Skeletal muscle satellite cell (primary cell): Measurements from ENCODE around the gene HDAC10.

Experiments used
- H3K27me3 ChIP-seq: 2 replicates; pipeline ENCODE4 v1.7.0; 2013; ENCODE audit warnings: low read length; ENCODE audit not compliant: control insufficient read depth, insufficient read depth
- H3K36me3 ChIP-seq: 2 replicates; pipeline ENCODE4 v1.7.0; 2013; ENCODE audit warnings: mild to moderate bottlenecking, control low read depth, low read length; ENCODE audit not compliant: insufficient read depth
- H3K4me1 ChIP-seq: 2 replicates; pipeline ENCODE4 v1.7.0; 2013; ENCODE audit warnings: low read length; ENCODE audit not compliant: control insufficient read depth, insufficient read depth
- H3K4me2 ChIP-seq: 2 replicates; pipeline ENCODE4 v1.7.0; 2013; ENCODE audit warnings: mild to moderate bottlenecking, low read length
- H3K4me3 ChIP-seq: 2 replicates; pipeline ENCODE4 v1.7.0; 2013; ENCODE audit warnings: low read length
- H3K9ac ChIP-seq: 2 replicates; pipeline ENCODE4 v1.7.0; 2013; ENCODE audit warnings: mild to moderate bottlenecking, low read depth, low read length, moderate library complexity
- H3K9me3 ChIP-seq: replicated peaks from 2 replicates; pipeline ENCODE4 v1.7.0; 2013; ENCODE audit warnings: mild to moderate bottlenecking, control low read depth, low read length

Gene HDAC10

GRCh38 chr22:50293441-50294318 is 42.6 kb upstream of the HDAC10 start:
- peaks cover 46% of the 10 kb centered on the region for H3K36me3 ChIP-seq
- no peaks in the 10 kb centered on the region for H3K9me3 ChIP-seq
- peak overlapping the region; percentile 64 for H3K4me3 ChIP-seq
- H3K4me2 ChIP-seq = peak overlapping the region; percentile 82
- H3K9ac ChIP-seq = peak overlapping the region; percentile 78
- peaks cover 49% of the 10 kb centered on the region for H3K4me1 ChIP-seq
- H3K27me3 ChIP-seq = no peaks in the 10 kb centered on the region

DNA sequence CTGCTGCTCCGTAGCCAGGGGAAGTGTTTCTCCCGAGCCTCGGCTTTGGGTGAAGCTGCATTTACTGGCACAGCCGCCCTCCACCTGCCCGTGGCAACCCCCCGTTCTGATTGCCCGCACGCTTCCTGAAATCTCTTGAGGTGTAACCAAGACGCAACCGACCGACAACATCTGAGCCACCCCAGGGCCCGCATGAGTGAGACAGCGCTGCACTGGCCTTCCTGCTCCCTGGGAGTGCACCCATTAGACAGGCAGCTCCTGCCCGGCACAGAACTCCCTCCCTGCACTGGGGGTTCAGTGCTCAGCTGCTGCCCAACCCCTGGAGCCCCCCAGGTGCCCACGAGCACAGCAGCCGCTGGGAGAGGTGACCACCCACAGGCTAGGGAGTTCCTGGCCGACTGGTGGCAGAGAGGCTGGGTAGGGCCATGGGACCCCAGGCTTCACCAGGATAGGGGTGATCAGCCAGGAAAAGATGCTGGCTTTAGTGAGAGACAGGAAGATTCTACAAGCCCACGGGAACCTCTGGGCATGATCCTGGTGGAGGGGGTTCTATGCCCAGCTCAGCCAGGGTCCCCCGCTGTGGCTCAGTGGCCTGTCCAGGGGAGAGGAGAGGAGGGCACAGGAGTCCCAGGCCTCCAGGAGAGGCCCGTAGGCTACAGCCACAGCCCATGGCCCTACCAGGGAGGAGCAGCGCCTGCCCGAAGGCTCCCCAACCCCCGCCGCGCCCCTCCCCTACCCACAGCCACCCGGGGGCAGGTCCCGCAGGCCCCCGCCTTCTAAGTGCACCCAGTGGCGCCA is 41.8 kb upstream of the HDAC10 start:
- peaks cover 54% of the 10 kb centered on the region for H3K36me3 ChIP-seq
- H3K27me3 ChIP-seq = no peaks in the 10 kb centered on the region
- H3K4me1 ChIP-seq = peaks cover 47% of the 10 kb centered on the region
- H3K4me2 ChIP-seq = peak overlapping the region; percentile 82
- peak overlapping the region; percentile 64 for H3K4me3 ChIP-seq
- no peaks in the 10 kb centered on the region for H3K9me3 ChIP-seq
- H3K9ac ChIP-seq = peak overlapping the region; percentile 78

DNA sequence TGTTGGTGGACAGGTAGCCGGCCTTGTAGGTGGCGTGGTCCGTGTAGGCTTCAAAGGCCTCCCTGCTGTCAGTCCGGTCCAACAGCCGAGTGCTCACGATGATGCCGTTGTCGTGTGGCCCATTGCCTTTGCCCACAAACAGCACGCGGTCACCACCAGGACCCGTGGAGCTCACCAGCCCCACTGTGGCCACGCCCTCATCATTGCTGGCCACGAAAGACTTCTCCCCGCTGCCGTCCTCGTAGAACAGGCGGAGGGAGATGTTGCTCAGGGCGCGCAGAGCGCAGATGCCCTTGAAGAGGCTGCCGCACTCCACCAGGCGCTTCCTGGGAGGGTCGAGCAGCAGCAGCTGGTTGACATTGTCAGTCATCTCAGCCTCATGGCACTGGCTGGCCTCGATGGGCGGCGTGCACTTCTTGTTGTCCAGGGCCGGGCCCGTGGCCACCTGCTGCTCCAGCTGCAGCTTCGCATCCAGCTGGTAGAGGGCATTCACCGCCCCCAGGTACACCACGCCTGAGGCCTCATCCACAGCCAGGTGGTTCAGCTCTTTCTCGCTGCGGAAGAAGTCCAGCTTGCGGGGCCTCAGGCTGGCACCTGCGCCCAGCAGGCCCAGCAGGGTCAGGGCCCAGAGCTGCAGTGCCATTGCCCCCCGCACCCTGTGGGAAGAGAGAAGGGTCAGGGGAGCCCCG is 39.0 kb upstream of the HDAC10 start:
- Histone ChIP-seq H3K9me3 (no peaks in the 10 kb centered on the region), H3K36me3 (peaks cover 67% of the 10 kb centered on the region)

DNA sequence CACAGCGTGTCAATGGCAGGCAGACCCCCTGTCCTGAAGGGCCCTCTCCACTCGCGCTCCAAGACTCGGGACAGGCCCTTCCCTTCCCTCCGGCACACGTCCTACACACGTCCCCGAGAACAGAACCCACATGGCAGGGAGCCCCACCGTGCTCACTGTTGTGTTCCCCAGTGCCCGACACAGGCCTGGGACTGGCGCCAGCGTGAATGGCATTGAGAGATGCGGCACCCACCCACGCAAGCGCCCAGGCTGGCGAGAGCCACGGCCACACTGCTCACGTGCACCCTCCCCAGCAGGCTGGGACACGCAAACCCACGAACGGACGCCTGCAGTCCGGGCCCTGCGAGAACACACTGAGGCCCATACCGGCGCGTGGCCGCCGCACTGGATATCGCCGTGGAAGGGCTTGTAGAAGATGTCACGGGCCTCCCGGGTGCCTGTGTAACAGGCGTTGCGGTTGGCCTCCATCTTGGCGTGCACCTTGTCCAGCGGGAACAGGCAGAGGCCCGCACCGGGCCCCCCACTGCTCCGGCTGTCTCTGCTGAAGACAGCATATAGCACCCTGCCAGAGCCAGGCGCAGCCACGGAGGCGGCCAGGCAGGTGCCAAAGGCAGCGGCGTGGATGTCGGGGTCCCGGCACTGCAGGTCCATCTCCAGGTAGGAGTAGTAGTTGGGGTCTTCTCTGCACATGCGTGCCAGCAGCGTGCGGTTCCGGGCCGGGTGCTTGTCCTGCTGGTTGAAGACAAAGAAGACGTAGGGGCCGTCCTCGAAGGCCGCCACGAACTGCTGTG is 38.3 kb upstream of the HDAC10 start:
- Histone ChIP-seq H3K4me1 (peaks cover 27% of the 10 kb centered on the region), H3K27me3 (no peaks in the 10 kb centered on the region), H3K4me3 (no peak overlapping the region), H3K9me3 (no peaks in the 10 kb centered on the region), H3K9ac (no peak overlapping the region), H3K4me2 (no peak overlapping the region), H3K36me3 (peaks cover 69% of the 10 kb centered on the region)

More for the DNA sequence above, 39.0 kb upstream of the HDAC10 start:
- no peak overlapping the region for H3K4me3 ChIP-seq
- no peaks in the 10 kb centered on the region for H3K27me3 ChIP-seq
- no peak overlapping the region for H3K9ac ChIP-seq
- no peak overlapping the region for H3K4me2 ChIP-seq
- H3K4me1 ChIP-seq = peaks cover 33% of the 10 kb centered on the region

- no peak overlapping the region for H3K4me3 ChIP-seq
- no peaks in the 10 kb centered on the region for H3K9me3 ChIP-seq
- no peak overlapping the region for H3K9ac ChIP-seq
- H3K36me3 ChIP-seq = peaks cover 78% of the 10 kb centered on the region
- peaks cover 17% of the 10 kb centered on the region for H3K4me1 ChIP-seq
- no peak overlapping the region for H3K4me2 ChIP-seq
- no peaks in the 10 kb centered on the region for H3K27me3 ChIP-seq
Observed at GRCh38 chr22:50287731-50288130, 36.7 kb upstream of the HDAC10 start.

- Histone ChIP-seq H3K4me1 (peaks cover 18% of the 10 kb centered on the region), H3K4me2 (no peak overlapping the region), H3K36me3 (peaks cover 87% of the 10 kb centered on the region), H3K27me3 (no peaks in the 10 kb centered on the region), H3K9ac (no peak overlapping the region), H3K4me3 (no peak overlapping the region), H3K9me3 (no peaks in the 10 kb centered on the region)
Observed at GRCh38 chr22:50286701-50287318, 35.7 kb upstream of the HDAC10 start.

- Histone ChIP-seq H3K9ac (no peak overlapping the region), H3K36me3 (peaks cover 87% of the 10 kb centered on the region), H3K4me2 (no peak overlapping the region), H3K4me3 (no peak overlapping the region), H3K9me3 (no peaks in the 10 kb centered on the region), H3K27me3 (no peaks in the 10 kb centered on the region), H3K4me1 (peaks cover 16% of the 10 kb centered on the region)
Observed at GRCh38 chr22:50286275-50286674, 35.2 kb upstream of the HDAC10 start.

DNA sequence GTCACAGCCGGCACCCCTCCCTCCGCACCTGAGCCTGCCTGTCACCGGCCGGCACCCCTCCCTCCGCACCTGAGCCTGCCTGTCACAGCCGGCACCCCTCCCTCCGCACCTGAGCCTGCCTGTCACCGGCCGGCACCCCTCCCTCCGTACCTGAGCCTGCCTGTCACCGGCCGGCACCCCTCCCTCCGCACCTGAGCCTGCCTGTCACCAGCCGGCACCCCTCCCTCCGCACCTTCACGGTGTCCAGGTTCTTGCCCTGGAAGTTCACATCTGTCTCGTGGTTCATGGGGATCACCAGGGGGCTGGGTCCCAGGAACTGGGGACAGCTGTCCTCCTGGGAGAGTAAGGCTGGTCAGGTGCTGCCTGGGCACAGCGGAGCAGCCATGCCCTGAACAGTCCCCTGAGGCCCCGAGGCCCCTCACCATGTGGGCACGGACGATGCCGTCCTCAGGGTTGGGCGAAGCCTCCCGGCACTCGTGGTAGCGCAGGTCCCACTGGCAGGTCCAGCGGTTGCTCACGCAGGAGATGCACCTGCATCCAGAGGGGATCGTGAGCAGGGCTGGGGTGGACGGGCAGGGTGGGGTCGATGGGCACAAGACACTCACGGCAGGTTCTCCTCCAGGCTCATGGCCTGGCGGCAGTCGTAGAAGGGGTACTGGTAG is 34.6 kb upstream of the HDAC10 start:
- Histone ChIP-seq H3K4me2 (no peak overlapping the region), H3K9me3 (no peaks in the 10 kb centered on the region), H3K27me3 (no peaks in the 10 kb centered on the region), H3K4me1 (peaks cover 16% of the 10 kb centered on the region), H3K4me3 (no peak overlapping the region), H3K9ac (no peak overlapping the region), H3K36me3 (peaks cover 87% of the 10 kb centered on the region)

- no peaks in the 10 kb centered on the region for H3K27me3 ChIP-seq
- H3K4me1 ChIP-seq = peaks cover 16% of the 10 kb centered on the region
- H3K4me3 ChIP-seq = no peak overlapping the region
- peaks cover 86% of the 10 kb centered on the region for H3K36me3 ChIP-seq
- H3K4me2 ChIP-seq = no peak overlapping the region
- no peak overlapping the region for H3K9ac ChIP-seq
- no peaks in the 10 kb centered on the region for H3K9me3 ChIP-seq
Observed at GRCh38 chr22:50284479-50284878, 33.4 kb upstream of the HDAC10 start.

- no peak overlapping the region for H3K4me3 ChIP-seq
- H3K27me3 ChIP-seq = no peaks in the 10 kb centered on the region
- peaks cover 86% of the 10 kb centered on the region for H3K36me3 ChIP-seq
- H3K4me2 ChIP-seq = no peak overlapping the region
- H3K9ac ChIP-seq = no peak overlapping the region
- H3K4me1 ChIP-seq = peaks cover 16% of the 10 kb centered on the region
- H3K9me3 ChIP-seq = no peaks in the 10 kb centered on the region
Observed at GRCh38 chr22:50283821-50284220, 32.8 kb upstream of the HDAC10 start.
